Renal cortical epithelial cell (primary cell): ENCODE data around the gene DOK7. TPM values are rescaled to one million over a fixed set of nuclear protein-coding genes. Genes with fewer than 3 reads are reported as not detected.

ENCODE experiments used
- DNase-seq: peaks from one replicate; pipeline ENCODE4 v3.0.0-alpha.2; 2011; ENCODE audit warnings: low read depth
- total RNA-seq: library from RNA; depleted of rRNA; stranded (reverse); fragments of >200 nt; gene quantifications from 2 replicates; pipeline ENCODE4 v1.2.3, GENCODE V29; 2014

The DOK7 gene
- total RNA-seq, 1 donor from 2014 or later, result 10.7 TPM

DNA sequence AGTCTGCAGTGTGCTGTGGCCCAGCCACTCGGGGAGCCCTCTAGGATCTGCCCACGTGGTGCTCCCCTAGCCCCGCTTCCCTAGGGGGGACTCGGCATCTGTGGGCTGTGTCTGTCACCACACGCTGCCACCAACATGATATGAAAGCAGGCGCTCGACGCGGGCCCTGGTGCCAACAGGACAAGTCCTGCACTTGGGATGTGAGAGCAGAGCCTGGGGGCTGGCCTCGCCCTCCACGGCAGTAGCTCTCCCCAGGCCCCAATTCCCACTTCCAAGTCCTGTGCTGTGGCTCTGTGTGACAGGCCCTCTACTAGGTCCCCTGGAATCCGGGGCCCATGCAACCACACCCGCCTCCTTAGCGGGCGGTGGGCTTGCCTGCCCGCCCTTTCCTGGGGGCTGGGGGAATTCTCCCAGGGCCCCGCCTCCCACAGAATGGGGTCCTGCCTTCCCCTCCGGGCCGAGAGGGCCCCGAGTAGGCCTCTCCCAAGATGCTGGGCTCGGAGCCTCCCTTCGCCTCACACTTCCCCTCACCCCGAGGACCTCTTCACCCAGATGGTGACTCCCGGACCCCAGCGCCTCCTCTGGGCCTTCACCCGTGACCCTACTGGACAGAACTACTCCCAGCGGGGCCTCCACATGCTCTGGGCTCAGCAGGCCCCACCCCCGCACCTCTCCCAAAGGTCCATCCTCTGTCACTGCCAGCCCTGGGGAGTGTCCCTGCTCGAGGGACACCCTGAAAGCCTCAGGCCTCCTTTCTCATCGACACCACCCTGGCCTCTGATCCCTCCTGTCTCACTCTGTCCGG lies 57.9 kb downstream of the DOK7 start:
- no peak for DNase-seq

DNA sequence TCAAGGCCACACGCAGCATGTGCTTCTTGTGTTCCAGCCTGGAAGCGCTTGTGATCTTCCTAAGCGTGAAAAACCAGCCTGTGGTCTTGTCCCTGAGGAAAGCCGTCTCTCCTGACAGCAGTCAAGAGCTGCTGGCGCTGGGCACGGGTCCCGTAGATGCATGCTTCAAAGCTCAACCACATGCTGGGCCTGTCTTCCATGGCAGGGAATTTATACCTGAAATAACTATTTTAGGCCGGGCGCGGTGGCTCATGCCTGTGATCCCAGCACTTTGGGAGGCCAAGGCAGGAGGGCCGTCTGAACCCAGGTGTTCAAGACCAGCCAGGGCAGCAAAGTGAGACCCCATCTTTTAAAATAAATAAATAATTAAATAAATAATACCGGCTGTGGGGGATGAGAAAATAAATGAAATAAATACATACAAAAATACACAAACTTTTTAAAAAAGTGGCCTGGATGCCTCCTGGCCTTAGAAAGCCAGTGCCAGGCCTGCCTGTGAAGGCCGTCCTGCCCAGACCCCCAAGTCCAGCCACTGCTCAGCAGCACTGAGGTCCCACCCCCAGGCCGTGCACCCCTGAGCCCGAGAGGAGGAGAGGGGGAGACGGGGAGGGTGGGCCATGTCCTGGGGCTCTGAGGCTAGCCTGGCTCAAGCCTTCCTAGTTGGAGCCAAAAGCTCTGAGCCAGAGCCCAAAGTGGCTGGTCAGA lies 58.7 kb downstream of the DOK7 start:
- no peak for DNase-seq

DNA sequence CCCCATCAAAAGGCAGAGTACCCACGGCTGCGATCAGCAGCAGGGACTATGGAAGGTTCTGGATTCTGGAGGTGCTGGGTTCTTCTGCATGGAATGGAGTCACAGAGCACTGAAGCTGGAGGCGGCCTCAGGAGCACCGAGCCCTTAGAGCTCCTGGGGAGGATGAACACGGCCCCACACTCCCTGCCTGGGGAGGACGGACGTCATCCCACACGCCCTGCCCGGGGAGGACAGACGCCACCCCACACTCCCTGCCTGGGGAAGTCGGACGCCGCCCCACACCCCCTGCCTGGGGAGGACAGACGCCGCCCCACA lies 59.2 kb downstream of the DOK7 start:
- DNase-seq, result no peak

DNA sequence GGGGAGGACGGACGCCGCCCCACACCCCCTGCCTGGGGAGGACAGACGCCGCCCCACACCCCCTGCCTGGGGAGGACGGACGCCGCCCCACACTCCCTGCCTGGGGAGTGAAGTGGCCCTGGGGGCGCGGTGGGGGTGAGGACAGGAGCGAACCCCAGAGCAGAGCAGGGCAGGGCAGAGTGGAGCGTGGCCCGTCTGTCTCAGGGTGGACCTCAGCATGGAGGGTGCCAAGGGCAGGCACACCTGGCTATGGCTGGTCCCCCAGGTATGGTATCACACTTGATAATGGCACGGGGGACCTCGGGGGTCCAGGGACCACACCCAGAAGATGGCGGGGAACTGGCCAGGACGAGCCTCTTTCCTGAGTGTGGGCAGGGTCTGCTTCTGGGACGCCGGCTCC lies 59.5 kb downstream of the DOK7 start:
- DNase-seq, result no peak

DNA sequence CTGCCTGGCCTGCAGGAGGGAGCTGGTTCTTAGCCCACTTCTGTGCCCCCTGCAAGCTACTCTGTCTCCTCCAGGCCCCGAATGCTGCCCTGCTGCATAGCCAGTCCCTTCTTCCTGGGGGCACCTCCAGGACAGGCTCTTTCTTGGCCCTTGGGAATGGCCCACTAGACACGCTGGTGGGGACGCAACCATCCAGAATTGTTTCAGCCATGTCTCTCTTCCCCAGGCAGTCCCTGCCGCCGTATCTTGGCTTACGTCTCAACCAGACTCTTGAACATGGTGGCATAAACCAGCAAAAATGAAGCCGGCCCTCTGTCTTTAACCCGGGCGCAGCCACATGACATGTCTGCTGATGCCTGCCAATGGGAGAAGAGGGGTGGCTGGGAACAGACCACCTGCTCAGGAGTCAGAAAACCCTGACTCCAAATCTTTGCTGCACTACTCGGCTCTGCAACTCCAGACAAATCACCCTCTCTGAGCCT lies 60.1 kb downstream of the DOK7 start:
- DNase-seq, result no peak

DNA sequence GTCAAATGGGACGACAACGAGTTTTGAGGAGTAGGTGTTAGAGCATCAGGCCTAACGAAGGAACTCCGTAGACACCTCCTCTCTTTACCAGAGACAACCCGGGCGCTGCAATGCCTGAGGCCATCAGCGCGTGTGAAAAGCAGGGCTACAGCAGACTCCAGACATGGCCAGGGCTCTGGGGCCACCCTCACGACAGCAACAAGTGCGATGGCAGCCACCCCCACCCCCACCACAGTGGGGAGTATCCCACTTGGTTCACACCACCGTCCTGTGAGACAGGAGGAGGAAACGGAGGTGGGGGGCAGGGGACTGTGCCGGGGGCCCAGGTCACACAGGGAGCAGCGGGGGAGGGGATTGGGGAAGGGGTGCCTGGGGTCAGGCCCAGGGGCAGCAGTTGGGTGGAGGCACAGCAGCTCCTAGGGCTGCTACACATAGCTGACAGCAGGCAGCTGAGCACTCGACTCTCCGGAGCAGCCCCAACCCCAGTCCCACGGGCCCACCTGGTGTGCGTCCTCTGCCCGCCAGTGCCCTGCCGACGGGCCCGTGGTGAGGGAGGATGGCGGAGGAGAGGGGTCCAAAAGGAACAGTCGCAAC lies 60.6 kb downstream of the DOK7 start:
- DNase-seq, result no peak

DNA sequence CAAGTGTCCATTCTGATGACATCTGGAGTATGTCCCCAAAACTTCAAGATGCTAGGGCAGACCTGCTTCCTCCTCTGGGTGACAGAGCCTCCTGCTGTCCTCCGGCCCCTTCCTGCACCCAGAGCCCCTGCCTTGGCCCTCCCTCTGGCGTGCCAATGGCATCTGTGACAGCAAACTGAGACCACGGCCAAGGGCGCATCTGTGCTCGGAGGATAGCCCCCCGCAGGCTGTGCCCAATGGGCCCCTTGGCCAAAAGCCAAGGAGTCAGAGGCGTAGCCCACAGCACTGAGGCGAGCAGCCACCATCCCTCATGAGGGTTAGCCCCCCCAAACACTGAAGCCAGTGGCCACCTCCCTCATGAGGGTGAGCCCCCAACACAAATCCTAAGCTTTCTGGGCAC lies 61.2 kb downstream of the DOK7 start:
- DNase-seq, result no peak

DNA sequence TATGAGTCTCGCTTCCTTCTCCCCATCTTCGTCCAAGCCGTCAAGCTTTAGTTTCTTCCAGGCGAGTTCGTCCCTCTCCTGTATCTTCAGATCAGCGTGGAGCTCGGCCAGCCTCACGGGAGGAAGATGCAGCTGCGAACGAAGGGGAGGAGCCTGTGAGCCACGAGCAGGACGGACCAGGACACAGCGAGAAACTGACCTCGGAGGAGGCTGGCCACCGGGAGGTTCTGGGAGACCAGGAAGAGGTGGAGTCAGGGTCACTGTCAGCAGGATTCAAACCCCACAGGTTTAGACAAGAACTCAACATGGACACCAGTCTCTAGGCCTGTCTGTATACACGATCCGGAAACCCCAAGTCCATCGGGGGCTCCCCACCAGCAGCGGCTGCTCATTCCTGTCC lies 61.8 kb downstream of the DOK7 start:
- DNase-seq, result no peak

DNA sequence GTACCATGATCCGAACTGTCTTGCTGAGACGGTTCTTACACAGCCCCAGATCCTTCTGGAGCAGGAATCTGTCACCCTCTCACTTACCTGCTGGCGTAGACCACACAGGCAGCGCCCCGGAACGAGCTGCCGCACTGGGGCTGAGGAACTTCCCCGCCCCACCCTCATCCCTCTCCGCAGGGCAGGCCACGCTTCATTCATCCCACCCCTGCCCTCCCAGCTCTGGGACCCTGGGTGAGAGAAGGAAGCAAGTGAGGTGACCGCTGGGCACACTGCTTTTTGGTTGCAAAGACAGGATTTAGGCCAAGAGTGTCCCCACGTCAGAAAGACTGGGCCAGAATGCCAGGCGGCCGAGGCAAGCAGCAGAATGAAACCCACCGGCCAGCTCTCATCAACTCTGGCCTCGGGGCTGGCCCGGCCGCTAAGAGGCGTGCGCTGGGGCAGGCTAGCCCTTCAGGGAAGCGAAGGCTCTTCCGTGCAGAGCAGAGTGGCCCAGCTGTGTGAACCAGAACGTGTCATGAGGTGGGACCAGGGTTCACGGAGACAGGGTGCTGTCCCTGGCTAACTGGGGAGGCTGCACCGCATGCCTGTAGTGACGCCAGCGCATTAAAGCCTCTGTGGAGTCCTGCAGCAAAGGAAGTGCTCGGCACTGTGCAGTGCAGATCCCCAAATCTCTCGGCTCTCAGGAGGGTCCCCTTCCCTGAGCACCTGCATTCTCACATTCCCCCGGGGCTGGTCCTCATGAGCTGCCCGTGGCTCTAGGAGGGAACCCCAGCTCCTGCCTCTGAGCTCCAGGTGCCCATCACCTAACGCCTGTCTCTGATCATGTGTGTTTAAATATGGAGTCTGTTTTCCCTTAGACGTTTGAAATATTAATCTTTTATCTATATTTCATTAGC lies 62.7 kb downstream of the DOK7 start:
- no peak for DNase-seq

DNA sequence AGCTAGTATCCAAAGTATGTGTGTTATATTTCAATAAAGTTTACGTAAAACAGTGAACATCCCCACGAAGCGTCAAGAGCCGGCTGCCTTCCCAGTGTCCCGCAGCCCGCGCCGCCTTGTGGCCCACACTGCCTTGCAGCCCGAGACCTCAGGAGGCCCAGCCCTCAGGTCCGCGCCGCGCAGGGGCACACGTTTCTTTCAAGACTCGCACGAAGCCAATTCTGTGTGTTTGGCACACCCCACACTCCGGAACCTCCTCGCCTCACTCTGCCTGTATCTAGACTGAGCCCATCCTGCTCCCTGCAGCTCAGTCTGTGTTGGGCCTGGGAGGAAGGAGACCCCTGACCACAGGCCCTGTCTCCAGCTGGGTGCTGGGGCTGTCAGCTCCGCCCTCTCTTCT lies 63.4 kb downstream of the DOK7 start:
- DNase-seq, result no peak

DNA sequence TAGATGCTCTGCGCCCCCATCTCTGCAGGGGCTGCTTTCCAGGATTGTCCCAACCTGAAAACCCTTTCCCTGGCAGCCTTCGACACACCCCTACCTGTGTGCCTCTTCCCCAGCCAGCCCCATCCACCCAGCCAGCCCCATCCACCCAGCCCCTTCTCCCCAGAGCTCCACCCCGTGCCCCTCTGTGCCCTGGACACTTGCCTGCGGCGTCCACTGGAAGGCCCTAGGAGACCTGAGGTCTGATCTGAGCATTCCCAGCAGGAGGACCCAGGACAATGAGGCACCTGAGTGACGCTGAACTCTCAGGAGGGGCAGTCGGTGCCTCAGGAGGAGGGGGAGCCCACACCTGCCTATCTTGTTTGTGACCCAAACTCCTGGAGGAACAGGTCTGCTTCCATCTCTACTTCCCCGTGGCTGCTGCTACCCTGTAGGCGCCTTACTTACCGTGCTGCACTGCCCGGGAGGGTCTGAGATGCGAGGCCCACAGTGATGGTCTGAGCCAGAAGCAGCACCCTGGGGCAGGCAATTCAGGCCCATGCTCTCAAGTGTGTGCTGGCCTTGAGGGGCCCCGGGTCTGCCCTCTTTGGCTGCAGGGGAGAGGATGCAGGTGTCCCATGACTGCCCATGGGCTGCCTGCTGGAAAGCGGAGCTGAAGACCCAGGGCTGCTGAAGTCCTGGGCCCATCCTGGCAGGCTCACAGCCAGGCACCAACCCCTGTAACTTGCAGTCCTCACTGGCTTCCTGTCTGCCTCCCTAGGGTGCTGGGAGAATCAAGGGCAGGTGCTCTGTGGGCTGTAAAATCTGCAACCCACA lies 64.2 kb downstream of the DOK7 start:
- no peak for DNase-seq

DNA sequence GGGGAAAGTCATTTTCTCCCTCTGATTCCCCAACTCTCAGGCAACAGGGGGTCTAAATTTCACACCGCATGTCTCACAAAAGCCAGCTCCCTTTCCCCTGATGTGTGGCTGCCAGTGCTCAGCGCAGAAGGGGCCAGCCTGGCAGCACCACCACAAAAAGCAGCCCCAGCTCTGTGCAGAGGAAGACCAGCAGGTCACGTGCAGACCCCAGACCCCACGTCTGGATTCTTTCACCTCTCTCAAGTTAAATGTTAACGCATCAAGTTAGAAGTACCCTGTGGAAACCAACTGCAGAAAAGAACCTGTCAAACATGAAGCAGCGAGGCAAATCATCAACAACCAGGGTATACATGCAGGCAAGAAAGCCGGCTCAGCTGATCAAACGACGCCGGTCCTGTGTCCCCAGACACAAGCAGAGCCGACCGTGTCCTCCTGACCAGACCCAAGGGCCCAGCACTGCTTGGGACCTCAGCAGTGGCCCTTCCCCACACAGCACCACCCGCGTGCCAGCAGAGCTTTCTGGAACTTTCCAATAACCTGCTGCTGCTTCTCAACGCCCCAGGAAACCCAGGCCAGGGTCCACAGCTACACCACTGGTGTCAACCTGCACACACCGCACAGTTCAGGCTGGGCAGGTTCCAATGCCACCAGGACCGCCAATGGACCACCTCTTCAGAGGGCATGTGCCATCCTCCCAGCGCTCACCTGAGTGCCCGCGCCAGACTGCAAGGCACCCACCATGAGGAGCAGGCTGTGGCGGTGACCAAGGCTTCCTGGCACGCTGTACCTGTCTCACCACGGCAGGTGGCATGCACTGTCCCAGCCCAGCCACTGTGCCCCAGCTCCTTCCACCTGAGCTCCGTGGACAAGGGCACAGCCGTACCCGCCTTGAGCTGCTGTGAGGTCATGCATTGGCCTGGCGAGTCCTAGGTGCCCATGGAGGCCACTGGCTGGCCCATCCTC lies 65.1 kb downstream of the DOK7 start:
- DNase-seq, result no peak

DNA sequence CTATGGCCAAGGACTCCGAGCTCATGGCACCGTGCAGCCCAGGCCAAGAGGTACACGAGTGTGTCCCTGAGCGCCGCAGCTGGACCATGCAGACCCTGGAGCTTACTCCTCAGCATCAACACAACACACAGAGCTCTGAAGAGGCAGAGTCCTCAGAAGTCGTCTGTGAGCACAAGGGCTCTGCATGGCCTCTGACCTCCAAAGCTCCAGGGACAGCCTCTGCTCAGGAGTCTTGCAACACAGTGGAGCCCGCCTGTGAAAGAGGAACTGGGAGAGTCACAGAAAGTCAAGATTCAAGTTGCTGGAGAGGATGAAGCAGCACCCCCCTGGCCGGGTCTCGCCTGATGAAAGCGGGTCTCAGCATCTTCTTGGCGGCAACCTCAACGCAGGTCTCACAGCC lies 66.3 kb downstream of the DOK7 start:
- no peak for DNase-seq

DNA sequence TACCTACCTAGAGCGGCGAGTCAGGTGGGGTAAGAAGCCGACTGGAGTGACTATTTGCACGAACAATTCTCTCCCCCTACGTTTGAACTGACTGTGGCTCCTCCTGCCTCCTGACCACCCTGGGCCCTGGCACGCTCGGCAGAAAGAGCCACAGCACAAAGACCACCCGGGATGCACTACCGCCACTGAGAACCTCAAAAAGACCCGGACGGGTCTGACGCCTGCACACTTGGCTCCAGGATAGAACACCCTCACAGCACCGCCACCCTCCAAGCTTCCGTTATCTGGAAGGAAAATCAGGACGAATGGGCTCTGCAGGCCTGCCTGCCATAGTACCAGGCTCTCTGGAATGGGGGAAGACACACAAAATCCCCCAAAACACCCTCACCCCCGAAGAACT lies 66.9 kb downstream of the DOK7 start:
- DNase-seq, result no peak

DNA sequence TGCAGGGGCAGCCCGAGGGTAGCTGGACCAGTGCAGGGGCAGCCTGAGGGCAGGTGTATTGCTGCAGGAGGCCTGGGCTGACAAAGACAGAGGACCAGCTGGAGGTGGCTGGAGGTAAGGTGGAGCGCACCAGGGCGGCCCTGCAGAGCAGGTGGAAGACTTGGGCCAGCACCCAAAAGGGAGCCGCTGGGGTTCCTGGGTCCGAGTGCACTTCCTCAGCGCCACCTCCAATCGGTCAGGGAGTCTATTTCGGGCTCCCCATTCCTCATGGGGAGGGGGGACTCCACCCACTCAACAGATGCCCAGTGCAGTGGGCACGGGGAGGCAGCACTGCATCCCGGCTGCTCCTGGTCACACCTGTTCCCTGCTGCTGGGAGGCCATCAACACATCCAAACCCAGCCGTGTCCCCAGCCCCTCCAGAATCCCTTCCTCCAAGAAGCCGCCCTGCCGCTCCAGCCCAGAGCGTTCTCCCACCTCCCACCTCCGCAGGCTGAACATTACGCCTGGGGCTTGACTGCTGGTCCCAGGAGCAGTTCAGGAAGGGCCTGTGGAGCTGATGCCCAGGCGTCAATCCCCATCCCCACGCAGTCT lies 67.7 kb downstream of the DOK7 start:
- no peak for DNase-seq

DNA sequence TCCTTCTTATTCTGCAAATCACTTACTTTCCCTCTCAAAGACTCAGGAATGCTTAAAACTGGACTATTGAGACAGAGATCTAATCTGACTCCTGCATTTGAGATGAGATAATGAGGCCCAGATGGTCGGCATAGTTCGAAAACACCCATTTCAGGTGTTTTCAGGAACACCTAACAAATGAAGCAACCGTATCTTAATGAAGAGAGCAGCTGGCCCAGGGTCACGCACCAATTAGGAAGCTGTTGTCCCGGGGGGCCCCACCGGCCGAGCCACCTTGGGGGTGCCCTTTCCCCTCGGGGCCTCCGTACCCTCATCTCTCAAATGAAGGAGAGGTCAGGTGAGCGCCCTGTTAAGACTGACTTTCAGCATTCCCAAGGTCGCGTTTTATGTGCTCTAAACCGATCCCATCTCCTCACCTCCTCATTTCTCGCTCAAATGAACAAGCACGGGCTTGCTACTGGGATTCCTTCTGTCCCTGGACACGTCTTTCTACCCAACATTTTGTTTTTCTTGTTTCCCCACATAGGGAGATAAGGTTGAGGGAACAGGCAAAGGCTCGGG lies 68.3 kb downstream of the DOK7 start:
- peak; percentile 15 for DNase-seq

DNA sequence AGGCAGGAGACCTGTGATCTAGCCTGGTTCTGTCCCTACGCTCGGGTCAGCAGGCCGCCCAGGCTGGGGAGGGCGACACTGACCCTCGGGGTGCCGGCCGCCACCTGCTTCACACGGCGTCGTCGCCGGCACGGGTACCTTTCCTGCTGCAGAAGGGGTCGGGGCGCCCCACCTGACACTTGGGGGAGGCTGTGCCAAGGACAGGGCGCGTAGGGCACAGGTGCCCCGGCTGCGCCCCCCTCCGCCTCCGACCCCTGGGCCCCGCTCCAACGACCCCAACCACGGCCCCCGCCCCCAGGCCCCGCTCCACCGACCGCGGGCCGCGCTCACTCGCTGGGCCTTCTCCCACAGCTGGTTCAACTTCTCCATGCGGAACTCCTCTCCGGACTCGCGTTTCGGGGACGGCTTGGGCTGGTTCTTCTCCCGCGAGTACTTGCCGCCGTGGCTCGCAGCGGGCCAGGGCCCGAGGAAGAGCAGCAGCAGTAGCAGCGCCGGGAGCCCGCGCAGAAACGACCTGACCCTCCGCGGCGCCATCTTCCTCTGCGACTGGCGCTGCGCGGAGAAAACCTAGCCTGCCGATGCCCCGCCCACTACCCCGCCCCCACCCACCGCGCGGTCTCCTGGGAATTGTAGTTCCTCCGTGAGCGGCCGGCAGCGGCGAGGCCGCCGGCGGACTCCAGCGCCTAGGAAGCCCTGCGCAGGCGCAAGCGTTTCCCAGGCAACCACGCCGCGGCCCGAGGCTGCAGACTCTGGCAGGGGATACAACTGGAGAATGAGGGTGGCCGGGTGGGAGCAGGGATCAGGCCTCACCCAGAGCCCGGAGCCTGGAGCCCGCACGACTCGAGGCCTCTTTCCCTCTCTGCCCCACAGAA lies 69.0 kb downstream of the DOK7 start, which contains the start of gene LRPAP1:
LRPAP1 (minus strand) TSS at position 544 of the 872 bp plus-strand sequence; CDS start at position 534, 10 bp downstream.
- peak; percentile 73 for DNase-seq
